ENCODE results near the gene RYR2.

The RYR2 gene

DNA sequence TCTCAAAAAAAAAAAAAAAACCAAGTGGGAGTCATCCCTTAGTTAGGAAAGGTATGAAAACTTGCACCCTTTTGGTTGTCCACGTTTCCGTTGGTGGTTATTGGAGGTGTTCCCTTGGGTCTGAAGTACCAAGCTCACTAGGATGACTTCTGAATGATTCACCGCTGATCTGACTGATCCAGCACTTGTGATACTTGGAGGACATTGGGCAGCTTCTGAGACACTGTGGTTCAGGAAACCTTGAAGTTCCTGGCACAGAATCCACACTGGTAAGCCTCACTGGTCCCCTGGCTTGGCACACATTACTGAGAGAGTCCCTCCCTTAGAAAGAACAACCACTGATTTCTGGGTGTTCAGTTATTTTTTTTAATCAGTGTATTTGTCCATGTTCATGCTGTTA is 91.9 kb downstream of the RYR2 start:
- no peak for ATAC-seq (ENCODE audit: low read depth)
- TF ChIP-seq CTCF (IDR thresholded peaks at IDR 0.05; ENCODE audit: poor library complexity, severe bottlenecking), result no peak
- H3K4me3 ChIP-seq (ENCODE audit: severe bottlenecking), result no peak overlapping the region

GRCh38 chr1:237134929-237135328 is 92.9 kb downstream of the RYR2 start:
- H3K27me3 ChIP-seq (ENCODE audit: insufficient read depth, poor library complexity, severe bottlenecking), result no peaks in the 10 kb centered on the region
- DNase-seq (ENCODE audit: low spot score) (no peak), ATAC-seq (ENCODE audit: low read depth) (no peak)
- no peak overlapping the region for H3K27ac ChIP-seq (ENCODE audit: poor library complexity, severe bottlenecking)
- no peak overlapping the region for H3K4me3 ChIP-seq (ENCODE audit: severe bottlenecking)
- no peak for TF ChIP-seq CTCF (IDR thresholded peaks at IDR 0.05; ENCODE audit: poor library complexity, severe bottlenecking)
- H3K36me3 ChIP-seq (ENCODE audit: low read depth), result no peaks in the 10 kb centered on the region
- H3K9me3 ChIP-seq (ENCODE audit: severe bottlenecking), result no peaks in the 10 kb centered on the region
- H3K4me1 ChIP-seq (ENCODE audit: insufficient read depth, poor library complexity, severe bottlenecking), result no peaks in the 10 kb centered on the region

More for the DNA sequence above, 91.9 kb downstream of the RYR2 start:
- H3K27ac ChIP-seq (ENCODE audit: poor library complexity, severe bottlenecking), result no peak overlapping the region
- DNase-seq (ENCODE audit: low spot score), result no peak
- no peaks in the 10 kb centered on the region for H3K27me3 ChIP-seq (ENCODE audit: insufficient read depth, poor library complexity, severe bottlenecking)
- H3K9me3 ChIP-seq (ENCODE audit: severe bottlenecking), result no peaks in the 10 kb centered on the region
- no peaks in the 10 kb centered on the region for H3K36me3 ChIP-seq (ENCODE audit: low read depth)
- no peaks in the 10 kb centered on the region for H3K4me1 ChIP-seq (ENCODE audit: insufficient read depth, poor library complexity, severe bottlenecking)

DNA sequence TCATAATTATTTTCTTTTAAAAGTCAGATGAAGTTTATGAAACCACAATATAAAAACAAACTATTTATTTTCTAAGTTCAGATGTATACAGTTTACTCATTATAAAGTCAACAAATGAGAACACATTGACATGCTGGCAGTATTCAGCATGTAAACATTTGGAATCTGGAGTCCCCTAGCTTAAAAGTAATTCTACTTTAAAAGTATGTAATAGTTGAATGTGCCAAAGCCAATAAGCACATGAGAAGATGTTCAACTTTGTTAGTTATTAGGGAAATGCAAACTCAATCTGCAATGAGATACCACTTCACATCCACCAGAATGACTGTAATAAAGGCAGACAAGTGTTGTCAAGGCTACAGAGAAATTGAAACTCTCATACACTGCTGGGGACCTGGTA is 96.6 kb downstream of the RYR2 start:
- DNase-seq (ENCODE audit: low spot score) (no peak), ATAC-seq (ENCODE audit: low read depth) (no peak)
- H3K27ac ChIP-seq (ENCODE audit: poor library complexity, severe bottlenecking), result no peak overlapping the region
- H3K4me3 ChIP-seq (ENCODE audit: severe bottlenecking), result no peak overlapping the region
- H3K4me1 ChIP-seq (ENCODE audit: insufficient read depth, poor library complexity, severe bottlenecking), result no peaks in the 10 kb centered on the region
- no peaks in the 10 kb centered on the region for H3K27me3 ChIP-seq (ENCODE audit: insufficient read depth, poor library complexity, severe bottlenecking)
- no peaks in the 10 kb centered on the region for H3K9me3 ChIP-seq (ENCODE audit: severe bottlenecking)
- no peaks in the 10 kb centered on the region for H3K36me3 ChIP-seq (ENCODE audit: low read depth)
- no peak for TF ChIP-seq CTCF (IDR thresholded peaks at IDR 0.05; ENCODE audit: poor library complexity, severe bottlenecking)

DNA sequence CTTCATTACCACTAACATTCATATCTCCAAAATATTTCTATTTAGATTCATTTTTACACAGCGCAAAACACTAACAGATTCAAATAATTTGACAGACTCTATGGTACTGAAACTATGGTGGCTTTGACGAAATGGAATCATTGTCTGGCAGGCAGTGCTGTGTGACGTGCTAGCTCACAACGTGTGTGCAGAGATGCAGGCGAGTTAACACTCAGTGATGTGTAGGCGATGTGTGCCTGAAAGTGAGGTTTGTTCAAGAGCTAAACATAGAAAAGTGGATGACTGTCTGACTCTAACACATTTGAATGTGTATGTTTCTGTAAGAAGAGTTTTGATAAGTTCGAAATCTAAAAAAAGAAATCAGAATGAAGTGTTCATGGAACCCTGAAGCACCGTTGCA is 97.7 kb downstream of the RYR2 start:
- no peak for TF ChIP-seq CTCF (IDR thresholded peaks at IDR 0.05; ENCODE audit: poor library complexity, severe bottlenecking)
- H3K4me3 ChIP-seq (ENCODE audit: severe bottlenecking), result no peak overlapping the region
- H3K36me3 ChIP-seq (ENCODE audit: low read depth), result no peaks in the 10 kb centered on the region
- no peak overlapping the region for H3K27ac ChIP-seq (ENCODE audit: poor library complexity, severe bottlenecking)
- H3K4me1 ChIP-seq (ENCODE audit: insufficient read depth, poor library complexity, severe bottlenecking), result no peaks in the 10 kb centered on the region
- no peak for DNase-seq (ENCODE audit: low spot score)
- ATAC-seq (ENCODE audit: low read depth), result no peak
- H3K27me3 ChIP-seq (ENCODE audit: insufficient read depth, poor library complexity, severe bottlenecking), result no peaks in the 10 kb centered on the region
- no peaks in the 10 kb centered on the region for H3K9me3 ChIP-seq (ENCODE audit: severe bottlenecking)

DNA sequence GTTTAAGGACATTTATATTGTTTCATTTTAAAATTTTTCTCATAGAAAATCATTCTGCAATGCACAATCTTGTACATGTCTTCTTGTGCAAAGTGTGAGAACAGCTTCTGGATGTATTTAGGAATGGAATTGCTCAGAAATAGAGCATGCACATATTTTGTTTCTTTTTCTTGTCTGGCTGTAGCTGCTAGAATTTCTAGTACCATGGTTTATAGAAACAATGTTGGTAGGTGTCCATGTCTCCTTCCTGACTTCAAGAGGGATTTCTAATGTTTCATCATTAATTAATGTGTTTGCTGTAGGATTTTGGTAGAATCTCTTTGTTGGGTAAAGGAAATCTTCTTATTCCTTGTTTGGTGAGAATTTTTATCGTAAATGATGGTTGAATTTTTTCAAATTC is 99.0 kb downstream of the RYR2 start:
- ATAC-seq (ENCODE audit: low read depth) (no peak), DNase-seq (ENCODE audit: low spot score) (no peak)
- no peaks in the 10 kb centered on the region for H3K4me1 ChIP-seq (ENCODE audit: insufficient read depth, poor library complexity, severe bottlenecking)
- H3K27me3 ChIP-seq (ENCODE audit: insufficient read depth, poor library complexity, severe bottlenecking), result no peaks in the 10 kb centered on the region
- no peak overlapping the region for H3K27ac ChIP-seq (ENCODE audit: poor library complexity, severe bottlenecking)
- H3K36me3 ChIP-seq (ENCODE audit: low read depth), result no peaks in the 10 kb centered on the region
- H3K9me3 ChIP-seq (ENCODE audit: severe bottlenecking), result no peaks in the 10 kb centered on the region
- no peak for TF ChIP-seq CTCF (IDR thresholded peaks at IDR 0.05; ENCODE audit: poor library complexity, severe bottlenecking)
- no peak overlapping the region for H3K4me3 ChIP-seq (ENCODE audit: severe bottlenecking)
